KG1 (cell line): ENCODE data around the gene TSEN15.
"Not testable (repeated sequence)": the region's sequence is repeated elsewhere in the genome, so short reads cannot be mapped to it uniquely, and the experiment has no call there.

Source experiments
- DNase-seq: peaks from one replicate; lab custom pipeline; 2025; lab: John Stamatoyannopoulos, UW

TSEN15 gene

GRCh38 chr1:184053881-184054280 lies 2.4 kb downstream of the TSEN15 start:
- no peak for DNase-seq

GRCh38 chr1:184056921-184057555 lies 5.5 kb downstream of the TSEN15 start:
- DNase-seq, result no peak

- DNase-seq, result no peak
Measured at GRCh38 chr1:184059887-184060286, 8.4 kb downstream of the TSEN15 start.

GRCh38 chr1:184060316-184060715 lies 8.8 kb downstream of the TSEN15 start:
- no peak for DNase-seq

GRCh38 chr1:184061396-184062003 lies 10.0 kb downstream of the TSEN15 start:
- DNase-seq, result no peak

- DNase-seq, result no peak
Measured at GRCh38 chr1:184062640-184063286, 11.2 kb downstream of the TSEN15 start.

- no peak for DNase-seq
Measured at GRCh38 chr1:184065559-184065958, 14.0 kb downstream of the TSEN15 start.

GRCh38 chr1:184068354-184068753 lies 16.8 kb downstream of the TSEN15 start:
- no peak for DNase-seq

GRCh38 chr1:184069675-184070074 lies 18.1 kb downstream of the TSEN15 start:
- no peak for DNase-seq

GRCh38 chr1:184072376-184072775 lies 20.8 kb downstream of the TSEN15 start:
- DNase-seq, result no peak

- DNase-seq, result no peak
Measured at GRCh38 chr1:184074383-184074782, 22.9 kb downstream of the TSEN15 start.

- peak; percentile 29 for DNase-seq
Measured at GRCh38 chr1:184075055-184076029, 23.8 kb downstream of the TSEN15 start.

- DNase-seq, result no peak
Measured at GRCh38 chr1:184078564-184079249, 27.2 kb downstream of the TSEN15 start.

- DNase-seq, result no peak
Measured at GRCh38 chr1:184080309-184080708, 28.8 kb downstream of the TSEN15 start.

- no peak for DNase-seq
Measured at GRCh38 chr1:184082541-184083415, 31.2 kb downstream of the TSEN15 start.

GRCh38 chr1:184085667-184086066 lies 34.1 kb downstream of the TSEN15 start:
- DNase-seq, result no peak

GRCh38 chr1:184088037-184088436 lies 36.5 kb downstream of the TSEN15 start:
- DNase-seq, result no peak

- DNase-seq, result no peak
Measured at GRCh38 chr1:184093071-184093470, 41.5 kb downstream of the TSEN15 start.

- DNase-seq, result no peak
Measured at GRCh38 chr1:184096005-184096404, 44.5 kb downstream of the TSEN15 start.

- DNase-seq, result not testable (repeated sequence)
Measured at GRCh38 chr1:184096580-184096979, 45.0 kb downstream of the TSEN15 start.

GRCh38 chr1:184101141-184101540 lies 49.6 kb downstream of the TSEN15 start:
- no peak for DNase-seq
